Stimulated activated CD4-positive, alpha-beta T cell treated with anti-CD3 and anti-CD28 coated beads, Interleukin-15, amount 100 ng/mL, for 1 hour (primary cell): Measurements from ENCODE around the gene MED27.
"Not testable (repeated sequence)": the region's sequence is repeated elsewhere in the genome, so short reads cannot be mapped to it uniquely, and the experiment has no call there.

ENCODE experiments used
- DNase-seq, 2 donors: peaks; one replicate each; pipeline ENCODE4 v3.0.0-alpha.2; 2020; ENCODE audit warnings: low read depth in 1 of 2, low spot score in 1 of 2

The MED27 gene

GRCh38 chr9:132020272-132020671 lies 59.4 kb downstream of the MED27 start:
- DNase-seq, result no peak

GRCh38 chr9:132019702-132020101 lies 60.0 kb downstream of the MED27 start:
- no peak for DNase-seq

- DNase-seq, result no peak
These were observed 60.7 kb downstream of the MED27 start for GRCh38 chr9:132018957-132019405.

- DNase-seq, result no peak
These were observed 63.2 kb downstream of the MED27 start for GRCh38 chr9:132016456-132016855.

DNA sequence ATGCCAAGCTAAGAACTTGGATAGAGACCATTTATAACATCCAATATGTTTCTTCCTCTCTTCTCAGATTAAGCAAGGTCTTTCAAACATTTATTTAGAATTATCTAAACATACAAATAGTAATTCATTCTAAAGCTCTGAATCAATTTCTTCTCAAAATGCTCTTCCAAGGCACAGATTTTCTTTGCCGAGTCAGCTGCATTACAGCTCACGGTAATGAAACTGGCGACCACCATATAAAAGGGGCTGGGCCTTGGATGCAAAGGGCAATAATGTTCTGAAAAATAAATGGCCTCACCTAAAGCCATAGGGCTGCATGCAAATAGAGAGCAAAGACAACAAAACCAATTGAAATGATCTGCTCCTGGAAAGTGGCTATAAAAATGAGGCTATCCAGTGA lies 63.8 kb downstream of the MED27 start:
- DNase-seq, result no peak

- DNase-seq, result no peak
These were observed 65.4 kb downstream of the MED27 start for GRCh38 chr9:132014218-132014805.

DNA sequence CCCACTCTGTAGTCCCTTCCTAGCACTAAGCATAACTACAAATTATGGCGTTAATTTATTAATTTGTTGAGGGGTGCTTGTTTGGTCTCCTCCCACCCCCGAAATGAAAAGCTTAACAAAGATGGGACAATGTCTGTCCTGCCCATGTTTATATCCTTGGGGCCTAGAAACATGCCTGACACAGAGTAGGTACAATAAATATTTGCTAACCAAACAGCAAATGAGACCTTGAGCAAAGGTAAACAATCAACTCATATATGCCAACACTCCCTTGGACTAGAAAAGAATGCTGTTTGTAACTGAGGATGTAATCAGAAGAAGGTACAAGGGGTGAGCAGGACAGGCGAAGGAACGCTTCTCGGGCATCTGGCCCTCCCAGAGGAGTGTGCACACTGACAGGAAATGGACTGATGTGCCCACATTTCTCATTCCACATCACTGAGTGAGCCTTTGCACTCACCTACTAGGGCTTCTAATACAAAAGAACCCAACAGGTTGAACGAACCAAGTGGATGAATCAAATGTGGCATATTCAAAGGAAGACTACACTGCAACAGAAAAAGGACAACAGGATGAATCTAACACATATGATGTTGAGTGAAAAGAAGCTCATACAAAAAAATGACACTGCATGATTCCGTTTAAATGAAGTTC lies 66.8 kb downstream of the MED27 start:
- DNase-seq, result no peak

- no peak for DNase-seq
These were observed 67.8 kb downstream of the MED27 start for GRCh38 chr9:132011896-132012295.

DNA sequence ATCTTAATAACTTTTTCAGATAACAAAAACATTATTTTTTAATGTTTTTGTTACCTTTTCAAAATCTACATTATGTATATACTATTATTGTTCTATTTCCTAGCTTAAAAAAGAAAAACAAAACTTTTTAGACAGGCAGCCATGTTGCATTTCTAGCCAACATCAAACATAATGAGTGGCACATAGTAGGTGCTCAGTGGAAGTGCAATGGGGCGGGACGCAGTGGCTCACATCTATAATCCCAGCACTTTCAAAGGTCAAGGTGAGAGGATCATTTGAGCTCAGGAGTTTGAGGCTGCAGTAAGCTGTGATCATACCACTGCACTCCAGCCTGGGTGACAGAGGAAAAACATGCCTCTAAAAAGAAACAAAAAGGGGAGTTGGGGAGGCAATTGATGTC lies 68.4 kb downstream of the MED27 start:
- no peak for DNase-seq

- DNase-seq, result not testable (repeated sequence)
These were observed 69.5 kb downstream of the MED27 start for GRCh38 chr9:132010201-132010600.

DNA sequence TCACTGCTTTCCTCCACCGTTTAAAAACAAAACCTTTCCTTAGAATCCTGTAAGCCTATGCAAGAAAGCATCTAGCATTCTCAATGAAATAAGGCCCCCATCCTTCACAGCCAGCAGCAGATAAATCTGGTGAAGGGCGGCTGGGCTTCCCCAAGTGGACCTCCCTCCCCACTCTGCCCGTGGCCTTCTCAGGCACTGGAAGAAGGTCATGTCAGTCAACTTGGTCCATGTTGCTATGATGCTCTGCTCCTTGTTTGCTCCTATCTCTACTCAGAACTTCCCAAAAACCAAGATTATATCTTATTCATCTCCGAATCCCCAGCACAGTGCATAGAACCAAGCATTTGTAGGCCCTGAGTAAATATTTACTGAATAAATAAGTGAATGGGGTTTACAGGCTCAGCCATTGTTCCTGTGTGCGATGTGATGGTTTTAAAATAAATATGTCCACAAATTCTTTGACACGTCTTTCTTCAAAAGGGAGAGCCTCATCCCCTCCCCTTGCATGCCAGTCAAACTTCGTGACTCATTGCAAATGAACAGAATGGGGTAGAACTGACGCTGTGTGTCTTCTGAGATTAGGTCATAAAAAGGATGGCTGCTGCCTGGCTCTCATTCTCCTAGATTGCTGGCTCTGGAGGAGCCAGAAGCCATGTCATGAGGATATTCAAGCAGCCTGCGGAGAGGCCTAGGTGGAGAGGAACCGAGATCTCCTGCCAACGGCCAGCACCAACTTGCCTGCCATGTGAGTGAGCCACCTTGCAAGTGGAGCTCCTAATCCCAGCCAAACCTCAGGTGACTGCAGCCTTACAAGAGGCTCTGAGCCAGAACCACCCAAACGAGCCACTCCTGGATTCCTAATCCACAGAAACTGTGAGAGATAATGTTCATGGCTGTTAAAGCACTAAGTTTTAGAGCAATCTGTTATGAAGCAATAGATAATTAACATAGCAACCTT lies 70.5 kb downstream of the MED27 start:
- DNase-seq, result no peak

- DNase-seq, result no peak
These were observed 71.4 kb downstream of the MED27 start for GRCh38 chr9:132008184-132008803.

- DNase-seq, result no peak
These were observed 72.2 kb downstream of the MED27 start for GRCh38 chr9:132007371-132008025.

DNA sequence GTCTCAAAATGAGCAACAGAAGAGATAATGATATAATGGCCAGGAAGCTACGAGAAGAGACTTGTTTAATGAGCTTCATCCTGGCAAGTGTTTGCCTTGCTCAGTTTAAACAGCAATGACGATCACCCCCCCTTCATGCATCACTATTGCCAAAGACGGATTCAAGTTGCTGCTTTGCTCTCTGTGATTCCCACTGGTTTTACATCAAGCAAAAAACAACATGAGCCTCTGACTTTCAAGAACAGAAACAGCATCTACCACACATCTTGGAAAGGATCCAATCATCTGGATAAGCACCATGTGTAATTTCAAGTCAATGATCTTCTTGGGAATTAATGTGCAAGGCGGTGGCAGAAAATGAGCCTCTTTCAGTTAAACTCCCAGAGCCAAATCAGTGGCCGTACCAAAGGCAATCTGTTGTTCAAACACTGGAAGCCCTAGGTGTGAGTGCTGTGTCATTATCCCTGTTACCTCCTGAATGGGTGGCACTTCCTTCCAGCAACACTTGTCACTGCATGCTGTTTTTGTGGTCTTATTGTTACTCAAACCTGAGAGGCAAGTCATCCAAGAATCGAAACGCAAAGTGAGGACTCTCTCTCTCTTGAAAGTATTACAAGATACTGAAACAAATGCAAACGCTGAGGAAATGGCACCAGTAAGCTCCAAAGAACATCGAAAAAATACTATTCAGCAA lies 72.8 kb downstream of the MED27 start:
- no peak for DNase-seq

- DNase-seq, result no peak
These were observed 73.8 kb downstream of the MED27 start for GRCh38 chr9:132005899-132006298.

- no peak for DNase-seq
These were observed 75.3 kb downstream of the MED27 start for GRCh38 chr9:132004323-132004722.

DNA sequence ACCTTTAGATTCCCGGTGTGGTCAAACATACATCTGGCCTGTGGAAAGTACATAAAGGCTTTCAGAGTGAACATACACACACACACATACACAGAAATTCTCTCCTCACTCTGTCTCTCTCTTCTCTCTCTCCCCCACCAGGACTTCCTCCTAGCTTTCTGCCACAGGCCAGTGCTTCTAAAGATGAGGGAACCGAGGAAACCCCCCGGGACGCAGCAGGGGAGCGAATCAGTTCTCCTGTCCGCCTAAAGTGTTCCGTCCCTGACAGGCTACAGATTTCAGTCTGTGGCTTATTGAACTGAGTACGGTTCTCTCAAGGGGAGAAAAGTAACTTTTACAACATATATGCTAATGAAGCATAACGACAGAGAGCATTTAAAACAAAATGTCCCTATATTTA lies 75.8 kb downstream of the MED27 start:
- DNase-seq, result no peak

DNA sequence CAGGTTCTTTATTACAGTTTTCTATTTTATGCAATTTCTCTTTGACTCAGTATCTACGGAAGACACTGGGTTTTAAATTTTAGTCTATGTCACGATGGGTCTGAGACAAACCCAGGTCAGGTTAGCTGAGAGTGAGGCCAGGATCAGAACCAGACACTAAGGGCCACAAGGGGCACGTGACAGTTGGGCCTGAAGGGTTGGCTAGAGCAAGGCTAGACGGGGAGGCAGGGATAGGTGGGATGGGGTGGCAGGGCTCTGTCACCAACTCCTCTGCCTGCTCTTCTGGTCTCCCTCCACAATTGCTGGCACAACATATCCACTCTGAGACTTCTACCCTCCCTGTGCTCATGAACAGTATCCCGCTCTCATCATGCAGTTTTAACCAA lies 76.4 kb downstream of the MED27 start:
- no peak for DNase-seq

DNA sequence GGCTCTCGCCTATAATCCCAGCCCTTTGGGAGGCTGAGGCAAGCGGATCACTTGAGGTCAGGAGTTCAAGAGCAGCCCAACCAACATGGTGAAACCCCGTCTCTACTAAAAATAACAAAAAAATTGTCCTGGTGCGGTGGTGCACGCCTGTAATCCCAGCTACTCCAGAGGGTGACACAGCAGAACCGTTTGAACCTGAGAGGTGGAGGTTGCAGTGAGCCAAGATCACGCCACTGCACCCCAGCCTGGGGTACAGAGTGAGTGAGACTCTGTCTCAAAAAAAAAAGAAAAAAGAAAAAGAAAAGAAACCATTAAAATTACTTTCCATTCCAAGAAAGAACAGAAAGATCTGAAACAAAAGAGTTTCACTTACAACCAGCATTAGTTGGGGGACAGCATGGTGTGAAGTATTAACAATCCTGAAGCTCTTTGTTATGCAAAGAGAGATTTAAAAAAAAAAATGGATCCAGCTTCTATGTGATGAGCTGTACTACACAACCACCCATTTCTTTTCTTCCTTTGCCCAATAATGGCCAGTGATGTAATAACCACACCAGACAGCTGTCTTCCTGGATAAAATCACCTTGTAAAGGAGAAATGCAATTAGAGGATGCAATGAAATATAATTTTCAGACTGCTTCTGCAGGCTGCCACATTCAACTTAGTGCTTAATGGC lies 76.9 kb downstream of the MED27 start:
- no peak for DNase-seq

- no peak for DNase-seq
These were observed 78.1 kb downstream of the MED27 start for GRCh38 chr9:132001567-132001966.
